Kidney tubule cell (primary cell): ENCODE results near the gene CPT1A.

Experiments used
- DNase-seq: peaks from one replicate; pipeline ENCODE4 v3.0.0-alpha.2; 2018; ENCODE audit warnings: low spot score

Gene CPT1A

DNA sequence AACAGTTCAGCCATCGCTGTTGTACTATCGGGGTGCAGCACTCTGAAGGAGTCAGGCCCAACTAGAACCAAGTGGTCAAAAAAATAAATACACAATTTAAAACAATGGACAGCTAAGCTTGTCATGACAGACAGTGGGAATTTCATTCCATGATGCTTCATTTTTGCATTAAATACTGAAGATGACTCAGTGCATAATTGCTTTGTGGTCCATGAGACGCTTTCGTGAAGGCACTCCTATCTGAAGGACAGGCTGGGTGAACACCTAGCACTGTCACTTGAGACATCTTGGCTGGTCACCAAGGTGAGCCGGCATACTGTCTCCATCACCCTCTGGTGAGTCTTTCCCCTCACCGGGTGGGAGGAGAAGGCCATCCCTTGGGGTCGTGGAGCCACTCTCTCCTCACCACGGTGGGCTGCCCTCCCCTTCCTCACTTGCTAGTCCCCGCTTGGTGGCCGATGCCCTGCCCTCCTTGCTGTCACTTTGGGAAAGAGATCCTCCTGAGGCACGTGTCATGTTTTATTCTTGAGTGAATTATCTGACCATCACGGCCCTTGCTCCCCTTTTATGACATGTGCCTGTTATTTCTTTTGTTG, 85.4 kb downstream of the CPT1A start:
- DNase-seq, result peak; percentile 20

DNA sequence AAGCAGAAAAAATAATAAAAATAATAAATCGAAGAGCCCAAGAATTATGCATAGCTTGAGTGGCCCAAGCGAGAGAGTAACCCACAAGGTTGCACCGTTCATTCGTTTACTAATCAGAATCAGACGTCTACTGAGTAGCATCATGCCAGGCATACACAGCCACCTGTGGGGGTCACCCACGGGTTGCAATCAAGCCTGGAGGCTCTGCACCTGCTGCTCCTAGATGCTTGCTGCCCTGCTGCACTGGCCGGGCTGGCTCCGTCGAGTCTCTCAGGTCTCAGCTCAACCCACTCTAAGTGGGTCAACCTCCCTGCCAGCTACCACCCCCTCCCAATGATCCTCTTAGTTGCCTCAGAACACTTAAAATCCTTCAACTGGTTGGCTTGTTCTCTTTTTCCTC, 88.4 kb downstream of the CPT1A start:
- DNase-seq, result no peak

DNA sequence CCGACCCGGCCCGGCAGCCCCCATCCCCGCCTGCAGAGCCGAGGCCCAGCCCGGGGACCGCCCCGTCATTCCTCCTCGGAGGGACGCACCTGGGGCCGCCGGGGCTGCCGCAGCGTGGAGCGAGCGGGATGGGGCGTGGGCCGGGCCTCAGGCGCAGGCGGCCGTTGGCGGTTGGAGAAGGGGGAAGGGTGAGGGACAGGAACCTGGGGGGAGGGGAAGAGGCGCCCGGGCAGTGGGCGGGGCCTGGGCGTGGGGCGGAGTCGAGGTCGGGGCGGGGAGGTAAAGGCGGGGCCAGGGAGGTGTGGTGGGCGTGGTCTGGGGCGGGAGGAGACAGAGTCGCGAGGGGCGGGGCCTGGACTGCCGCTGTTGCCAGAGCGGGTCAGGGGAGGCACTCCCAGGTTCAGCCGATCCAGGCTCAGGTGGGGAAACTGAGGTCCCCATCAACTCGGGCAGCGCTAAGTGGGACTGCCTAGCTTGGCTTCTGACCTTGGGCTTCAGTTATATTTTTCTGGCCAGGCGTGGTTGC, 90.3 kb downstream of the CPT1A start, which contains the start of gene TESMIN:
TSS of gene TESMIN (minus strand) at position 190 of the 526 bp plus-strand sequence. CDS start 860 bp downstream, outside the sequence.
- DNase-seq, result peak; percentile 84

DNA sequence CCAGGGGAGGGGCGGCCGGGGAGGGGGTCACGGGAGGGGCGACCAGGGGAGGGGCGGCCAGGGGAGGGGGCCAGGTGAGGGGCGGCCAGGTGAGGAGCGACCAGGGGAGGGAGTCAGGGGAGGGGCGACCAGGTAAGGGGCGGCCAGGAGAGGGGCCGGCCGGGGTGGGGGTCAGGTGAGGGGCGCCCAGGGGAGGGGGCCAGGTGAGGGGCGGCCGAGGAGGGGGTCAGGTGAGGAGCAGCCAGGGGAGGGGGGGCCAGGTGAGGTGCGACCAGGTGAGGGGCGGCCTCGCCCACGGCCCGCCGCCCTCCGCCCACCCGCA, 90.8 kb downstream of the CPT1A start:
- DNase-seq, result no peak

DNA sequence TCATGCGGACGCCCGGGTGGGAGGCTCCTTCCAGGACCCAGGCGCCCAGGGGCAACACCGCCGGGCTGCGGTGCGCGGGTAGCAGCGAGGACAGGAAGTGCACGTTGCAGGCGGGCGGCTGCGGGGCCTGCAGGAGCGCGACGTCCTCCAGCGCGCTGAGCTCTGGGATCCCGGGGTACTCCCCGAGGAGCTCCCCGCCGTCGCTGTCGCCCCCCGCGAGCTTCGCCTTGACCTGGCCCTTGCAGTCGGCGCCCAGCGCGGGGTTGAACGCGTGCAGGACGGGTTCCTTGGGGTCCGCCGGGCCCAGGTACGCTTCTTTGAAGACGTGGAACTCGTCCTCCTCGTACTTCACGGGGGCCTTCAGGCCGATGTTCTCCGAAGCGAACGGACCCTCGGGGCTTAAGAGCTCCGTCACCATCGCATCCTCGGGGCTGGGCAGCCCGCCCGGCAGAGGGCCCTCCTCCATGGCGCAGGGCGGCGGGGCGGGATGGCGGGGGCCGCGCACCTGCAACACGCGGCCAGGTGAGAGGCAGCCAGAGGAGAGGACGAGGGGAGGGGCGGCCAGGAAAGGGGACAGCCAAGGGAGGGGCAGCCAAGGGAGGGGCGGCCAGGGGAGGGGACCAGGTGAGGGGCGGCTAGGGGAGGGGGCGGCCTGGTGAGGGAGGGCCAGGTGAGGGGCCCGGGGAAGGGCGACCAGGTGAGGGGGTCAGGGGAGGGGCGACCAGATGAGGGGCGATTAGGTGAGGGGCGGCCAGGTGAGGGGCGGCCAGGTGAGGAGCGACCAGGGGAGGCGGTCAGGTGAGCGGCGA, 91.3 kb downstream of the CPT1A start:
- DNase-seq, result no peak

DNA sequence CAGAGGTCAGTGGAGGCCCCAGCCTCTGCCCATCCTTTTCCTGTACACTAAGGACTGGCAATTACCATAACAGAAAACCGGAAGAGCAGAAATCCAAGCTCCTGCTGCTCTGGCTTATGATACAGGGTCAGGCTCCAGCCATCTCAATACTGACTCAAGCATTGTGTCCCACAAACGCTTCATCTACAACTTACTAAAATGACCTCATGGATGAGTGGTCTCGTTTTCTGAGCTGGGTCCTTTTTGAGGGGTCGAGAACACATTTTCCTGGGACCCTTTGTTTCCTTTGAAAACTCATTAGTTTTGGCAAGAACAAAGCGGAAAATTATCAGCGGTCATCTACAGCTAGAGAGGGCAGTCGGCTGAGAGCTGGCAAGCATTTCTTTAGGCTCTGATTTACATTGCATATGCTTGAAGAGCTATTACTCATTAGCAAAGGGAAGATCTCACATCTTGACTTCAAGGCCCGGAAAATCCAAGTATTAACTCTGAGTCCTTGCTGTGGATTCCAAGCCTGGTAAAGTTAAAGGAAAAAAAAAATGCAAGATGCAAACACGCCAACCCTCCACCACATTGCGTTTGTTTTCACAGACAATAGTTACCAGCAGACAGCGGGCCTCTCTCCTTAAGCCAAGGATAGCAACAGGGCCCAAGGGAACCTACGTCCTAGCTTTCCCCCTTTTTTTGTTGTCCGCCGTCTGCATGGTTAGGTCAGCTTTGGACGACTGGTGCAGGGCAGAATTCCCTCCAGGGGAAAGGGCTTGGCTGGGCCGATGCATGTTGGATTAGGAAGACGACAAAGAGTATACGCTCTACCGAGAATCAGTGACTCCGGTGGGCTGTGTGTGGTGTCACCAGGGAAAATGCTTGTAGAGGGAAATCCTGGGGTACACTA, 92.2 kb downstream of the CPT1A start:
- no peak for DNase-seq

DNA sequence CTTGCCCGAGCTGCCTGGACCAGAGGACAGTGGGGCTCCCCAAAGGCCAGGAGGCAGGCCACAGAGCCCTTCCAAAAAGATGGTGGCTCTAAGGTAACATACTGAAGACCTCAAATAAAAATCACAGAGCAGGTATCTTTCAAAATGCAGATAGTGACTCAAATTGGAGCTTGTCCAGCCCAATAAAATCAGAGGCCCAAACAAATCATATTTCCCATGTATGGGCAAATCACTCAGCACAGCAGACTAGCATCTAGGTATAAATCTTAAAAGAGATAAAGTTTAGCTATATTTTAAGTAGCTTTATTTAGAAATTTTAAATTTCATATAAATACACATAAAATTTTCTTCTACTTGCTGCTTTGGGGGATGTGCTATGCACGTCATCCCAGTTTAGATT, 93.7 kb downstream of the CPT1A start:
- no peak for DNase-seq

DNA sequence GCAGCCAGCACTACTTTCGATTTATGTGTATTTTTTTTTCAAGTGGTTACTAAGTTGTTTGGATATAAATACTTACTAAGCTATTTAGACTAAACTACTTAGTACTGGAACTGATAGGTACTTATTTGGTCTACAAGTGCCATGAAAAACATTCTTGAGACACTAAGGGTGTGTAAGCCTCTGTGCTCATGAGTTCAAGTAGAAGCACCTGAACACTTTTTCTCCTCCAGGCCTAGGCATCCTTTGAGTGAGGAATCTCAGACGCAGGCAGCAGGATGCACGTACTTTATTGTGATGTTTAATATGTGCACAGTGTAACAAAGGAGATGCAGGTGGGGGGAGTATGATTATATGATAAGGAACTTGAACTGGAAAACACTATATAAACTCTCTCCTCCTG, 98.2 kb downstream of the CPT1A start:
- DNase-seq, result no peak

DNA sequence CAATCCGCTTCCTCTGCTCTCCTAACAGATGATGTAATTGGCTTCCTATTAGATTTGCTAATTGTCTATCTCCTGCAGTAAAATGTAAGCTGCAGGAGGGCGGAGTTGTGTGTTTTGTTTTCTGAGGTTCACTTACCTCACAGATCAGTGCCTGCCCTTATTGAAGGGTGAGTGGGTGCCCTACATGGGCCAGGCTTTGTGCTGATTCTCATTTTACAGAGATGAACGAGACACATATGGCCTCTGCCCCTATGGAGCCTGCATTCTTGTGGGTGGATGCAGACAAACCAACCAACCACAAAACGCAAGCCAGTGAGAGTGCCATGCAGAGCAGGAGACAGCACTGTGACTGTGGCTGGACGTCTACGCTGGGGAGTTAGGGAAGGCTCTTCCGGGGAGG, 100.3 kb downstream of the CPT1A start:
- peak; percentile 30 for DNase-seq

DNA sequence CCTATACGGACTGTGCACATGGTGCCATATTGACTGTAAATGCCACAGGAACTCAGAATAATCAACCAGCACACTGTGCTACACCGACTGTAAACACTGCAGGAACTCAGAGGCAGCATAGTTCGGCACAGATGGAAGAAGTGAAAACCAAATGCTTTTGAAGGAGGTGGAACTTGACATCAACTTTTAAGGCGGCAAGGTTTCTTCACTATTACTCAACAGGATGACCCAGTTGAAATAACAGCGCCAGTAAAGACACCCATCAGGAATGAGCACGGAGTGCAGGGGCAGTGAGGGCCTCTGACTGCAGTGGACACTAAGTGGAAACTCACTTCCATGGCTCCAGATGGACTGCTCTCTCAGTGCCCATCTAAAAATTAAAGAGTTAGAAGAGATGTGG, 106.1 kb downstream of the CPT1A start:
- DNase-seq, result no peak

DNA sequence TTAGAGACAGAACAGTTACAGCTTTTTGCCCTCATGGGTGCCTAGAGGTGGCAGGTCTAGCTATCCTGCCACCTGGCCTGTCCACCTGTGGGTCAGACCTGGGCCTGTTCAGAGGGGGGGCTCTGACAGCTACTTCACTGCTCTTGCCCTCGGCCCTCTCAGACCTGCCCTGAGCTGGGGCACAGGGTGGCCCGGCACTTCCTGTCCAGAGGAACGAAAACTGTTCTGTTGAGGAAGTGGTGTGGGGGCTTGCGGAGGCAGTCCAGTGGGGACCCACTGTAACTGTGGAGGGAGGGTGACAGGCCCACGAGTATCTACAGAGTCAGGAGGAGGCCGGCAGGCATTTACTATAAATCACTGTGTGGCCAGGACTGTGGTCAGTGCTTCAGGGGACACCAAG, 106.6 kb downstream of the CPT1A start:
- no peak for DNase-seq

DNA sequence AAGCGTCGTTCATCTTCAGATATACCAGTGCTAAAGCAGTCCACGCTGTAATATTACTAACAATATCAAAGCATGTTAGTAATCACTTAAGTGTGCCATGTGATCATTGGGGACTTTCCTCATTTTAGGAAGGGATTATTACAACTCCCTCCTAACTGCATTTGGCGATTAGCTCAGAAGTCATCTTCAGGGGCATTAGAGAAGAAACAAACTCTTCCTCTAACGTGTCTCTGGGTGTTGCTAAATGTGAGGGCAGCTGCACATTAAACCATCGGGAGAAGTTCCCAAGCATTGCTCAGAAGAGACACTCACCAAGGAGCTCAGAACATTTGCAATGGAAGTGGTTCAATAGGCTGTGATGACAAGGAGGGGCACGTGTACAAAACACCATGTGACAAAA, 107.6 kb downstream of the CPT1A start:
- no peak for DNase-seq

DNA sequence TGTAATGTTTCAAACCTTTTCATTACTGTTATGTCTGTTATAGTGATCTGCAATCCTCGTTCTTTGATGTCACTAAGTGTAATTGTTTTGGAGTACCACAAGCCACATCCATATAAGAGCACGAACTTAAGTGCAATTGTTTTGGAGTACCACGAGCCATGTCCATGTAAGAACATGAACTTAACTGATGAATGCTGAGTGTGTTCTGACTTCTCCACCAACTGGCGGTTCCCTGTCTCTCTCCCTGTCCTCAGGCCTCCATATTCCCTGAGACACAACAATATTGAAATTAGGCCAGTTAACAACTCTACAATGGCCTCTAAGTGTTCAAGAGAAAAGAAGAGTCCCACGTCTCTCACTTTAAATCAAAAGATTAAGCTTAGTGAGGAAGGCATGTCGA, 113.9 kb downstream of the CPT1A start:
- DNase-seq, result no peak

DNA sequence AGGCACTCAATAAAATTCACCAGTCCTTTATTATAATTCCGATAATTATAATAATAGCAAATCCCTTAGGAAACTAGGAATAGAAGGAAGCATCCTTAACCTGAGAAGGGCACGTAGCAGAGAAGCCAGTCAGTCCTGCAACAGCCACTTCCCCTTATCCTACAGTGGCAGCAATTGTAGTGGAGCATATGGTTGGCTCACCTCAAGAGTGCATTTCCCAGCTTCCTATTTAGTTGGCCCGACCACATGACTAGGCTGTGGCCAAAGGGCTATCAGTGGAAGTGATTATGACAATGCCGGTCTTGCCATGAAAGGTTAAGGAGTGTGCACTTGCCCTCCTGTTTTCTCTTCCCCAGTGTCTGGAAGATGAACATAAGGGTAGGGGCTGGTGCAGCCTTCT, 117.4 kb downstream of the CPT1A start:
- no peak for DNase-seq

DNA sequence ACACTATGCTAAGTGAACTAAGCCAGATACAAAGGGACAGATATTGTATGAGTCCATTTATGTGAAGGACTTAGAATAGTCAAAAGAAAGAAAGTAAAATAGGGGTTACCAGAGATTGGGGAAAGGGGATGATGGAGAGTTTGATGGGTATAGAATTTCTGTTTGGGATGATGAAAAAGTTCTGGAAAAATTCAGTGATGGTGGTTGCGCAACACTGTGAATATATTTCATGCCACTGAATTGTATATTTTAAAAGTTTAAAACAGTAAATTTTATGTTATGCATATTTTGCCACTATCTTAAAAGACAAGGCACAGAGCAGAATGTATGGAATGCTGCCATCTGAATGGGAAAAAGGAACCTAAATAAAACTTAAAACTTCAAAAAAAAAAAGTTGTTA, 119.6 kb downstream of the CPT1A start:
- DNase-seq, result no peak

DNA sequence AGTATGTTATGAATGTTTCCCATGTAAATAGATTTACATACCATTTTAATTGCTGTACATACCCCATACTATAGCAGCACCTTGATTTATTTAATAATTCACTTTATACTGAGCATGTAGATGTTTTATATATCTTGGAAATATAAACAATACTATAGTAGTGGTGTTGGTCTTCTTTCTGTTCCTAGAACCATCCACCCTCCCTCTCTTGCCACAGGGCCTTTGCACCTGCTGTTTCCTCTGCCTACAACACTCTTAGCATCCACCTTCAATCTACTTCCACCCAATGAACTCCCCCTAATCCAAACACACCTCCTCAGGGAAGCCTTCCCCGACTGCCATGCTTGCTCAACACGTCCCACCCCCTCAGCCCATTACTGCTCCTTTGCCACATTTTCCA, 120.6 kb downstream of the CPT1A start:
- DNase-seq, result no peak

DNA sequence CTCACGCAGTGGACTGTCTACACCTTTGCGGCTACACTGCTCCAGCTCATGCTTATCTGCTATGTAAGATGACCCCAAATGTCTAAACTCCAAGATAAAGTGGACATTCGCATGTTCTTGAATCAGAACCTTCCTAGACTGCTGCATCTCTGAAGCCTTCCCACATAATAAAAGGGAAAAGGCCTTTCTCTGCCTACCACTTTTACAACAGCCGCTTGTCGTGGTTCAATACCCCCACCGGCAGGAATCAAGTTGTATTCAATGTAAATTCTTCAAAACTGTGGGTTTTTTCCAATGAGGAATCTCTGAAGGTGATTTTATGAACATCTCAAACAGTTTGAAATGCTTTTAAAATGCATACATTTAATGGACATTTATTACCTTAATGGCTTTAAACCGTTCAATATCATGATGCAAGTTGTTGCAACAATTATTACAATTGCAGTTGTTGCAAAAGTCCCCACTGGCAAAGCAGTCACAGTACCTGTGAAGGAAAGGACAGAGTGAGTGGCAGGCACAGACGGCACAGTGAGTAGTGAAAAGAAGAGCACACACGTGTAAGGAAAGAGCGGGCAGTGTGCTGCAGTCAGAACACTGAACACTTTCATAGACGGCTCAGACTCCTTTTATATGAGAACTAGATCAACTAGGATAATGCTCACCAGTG, 126.1 kb downstream of the CPT1A start:
- no peak for DNase-seq

DNA sequence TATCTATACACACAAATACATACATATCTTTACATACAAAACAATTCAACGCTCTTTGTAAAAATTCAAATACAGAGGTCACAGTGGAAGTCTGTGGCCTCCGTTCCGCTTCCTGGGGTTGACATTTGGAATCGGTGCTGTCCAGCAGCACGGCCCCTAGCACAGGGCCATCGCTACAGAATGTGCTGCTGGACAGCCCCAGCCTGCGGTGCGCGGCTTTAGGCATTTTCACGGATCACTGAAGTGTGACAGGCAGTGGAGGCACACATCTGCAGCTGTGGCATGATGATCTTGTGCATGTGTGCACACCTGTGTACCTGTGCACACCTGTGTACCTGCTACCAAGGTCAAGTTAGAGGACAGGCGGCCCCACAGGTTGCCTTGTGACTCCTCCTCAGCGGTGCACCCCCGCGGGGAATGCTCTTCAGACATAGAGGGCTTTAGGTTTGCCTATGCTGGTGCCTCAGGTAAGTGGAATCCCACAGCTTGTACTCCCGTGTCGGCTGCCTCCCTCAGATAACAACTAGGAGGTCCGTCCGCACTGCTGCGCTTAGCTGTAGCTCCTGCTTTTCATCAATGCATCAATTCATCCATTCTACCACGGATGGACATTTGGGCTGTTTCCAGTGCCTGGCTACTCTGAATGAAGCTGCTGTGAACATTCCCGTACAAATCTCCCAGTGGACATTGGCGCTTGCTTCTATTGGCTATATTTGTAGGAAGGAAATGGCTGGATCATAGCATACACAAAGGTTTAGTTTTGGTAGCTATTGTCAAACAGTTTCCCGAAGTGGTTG, 127.5 kb downstream of the CPT1A start:
- DNase-seq, result peak; percentile 52

DNA sequence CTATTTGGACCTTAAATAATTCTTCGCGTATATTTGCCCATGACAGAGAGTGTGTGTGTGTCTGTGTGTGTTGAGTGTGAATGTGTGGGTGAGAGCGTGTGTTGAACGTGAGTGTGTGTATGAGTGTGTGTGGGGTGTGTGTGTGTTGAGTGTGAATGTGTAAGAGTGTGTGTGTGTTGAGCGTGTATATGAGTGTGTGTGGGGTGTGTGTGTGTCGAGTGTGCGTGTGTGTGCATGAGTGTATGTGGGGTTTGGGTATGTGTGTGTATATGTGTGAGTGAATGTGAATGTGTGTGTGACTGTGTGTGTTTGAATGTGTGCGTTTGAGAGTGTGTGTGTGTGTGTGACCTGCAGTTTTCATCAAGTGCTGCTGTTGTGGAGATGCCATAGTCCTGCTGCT, 130.6 kb downstream of the CPT1A start:
- no peak for DNase-seq

DNA sequence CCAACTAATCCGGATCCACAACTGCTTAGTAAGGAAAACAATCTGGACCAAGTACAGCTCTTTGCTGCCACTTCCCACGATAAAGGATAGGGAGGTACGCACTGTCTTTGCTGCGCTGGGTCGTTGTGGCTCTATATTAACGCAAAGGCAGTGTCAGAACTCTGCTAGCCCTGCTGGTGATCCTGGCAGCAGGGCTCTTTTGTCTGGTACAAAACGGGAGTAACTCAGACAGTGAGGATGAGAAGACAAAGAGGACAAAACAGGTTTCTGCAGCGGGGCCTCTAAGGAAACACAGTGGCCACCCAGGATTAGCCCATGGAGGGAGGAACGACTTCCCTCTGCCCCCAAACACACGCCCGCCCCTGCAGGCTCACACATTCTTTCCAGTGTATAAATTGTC, 131.3 kb downstream of the CPT1A start:
- DNase-seq, result no peak

DNA sequence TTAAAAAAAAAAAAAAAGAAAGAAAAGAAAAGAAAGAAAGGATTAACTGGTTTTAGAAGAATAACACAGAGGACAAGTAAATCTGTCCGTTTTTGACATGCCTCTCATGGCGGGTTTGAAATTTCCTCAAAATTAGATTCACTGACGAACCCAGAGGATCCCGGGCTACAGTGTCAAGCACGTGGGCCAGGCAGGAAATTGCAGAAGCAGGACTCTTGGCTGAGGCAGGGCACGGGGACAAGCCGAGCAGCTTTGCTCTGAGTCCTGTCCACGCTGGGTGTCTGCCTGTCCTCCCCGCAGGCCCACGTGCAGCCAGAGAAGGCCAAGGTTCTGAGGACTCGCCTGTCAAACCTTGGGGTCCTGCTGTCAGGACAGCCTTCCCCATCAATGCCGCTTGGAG, 132.7 kb downstream of the CPT1A start:
- no peak for DNase-seq
